ENCODE results near the gene PXMP2. TPM values are rescaled to one million over a fixed set of nuclear protein-coding genes. Genes with fewer than 3 reads are reported as not detected.
A peak's percentile ranks its signal among the peaks of the same experiment; 100 is the strongest.

Gene PXMP2
- total RNA-seq, 1 donor from 2014 or later: 9.0 TPM

- H3K4me1 Mint-ChIP-seq (ENCODE audit: low read depth, unreplicated experiment): peaks cover 3% of the 10 kb centered on the region
- H3K27me3 ChIP-seq (ENCODE audit: insufficient read depth, low read length): no peaks in the 10 kb centered on the region
- TF ChIP-seq EZH2 (IDR thresholded peaks at IDR 0.05; ENCODE audit: insufficient read depth, low read length): no peak
- TF ChIP-seq, protein P1, sequence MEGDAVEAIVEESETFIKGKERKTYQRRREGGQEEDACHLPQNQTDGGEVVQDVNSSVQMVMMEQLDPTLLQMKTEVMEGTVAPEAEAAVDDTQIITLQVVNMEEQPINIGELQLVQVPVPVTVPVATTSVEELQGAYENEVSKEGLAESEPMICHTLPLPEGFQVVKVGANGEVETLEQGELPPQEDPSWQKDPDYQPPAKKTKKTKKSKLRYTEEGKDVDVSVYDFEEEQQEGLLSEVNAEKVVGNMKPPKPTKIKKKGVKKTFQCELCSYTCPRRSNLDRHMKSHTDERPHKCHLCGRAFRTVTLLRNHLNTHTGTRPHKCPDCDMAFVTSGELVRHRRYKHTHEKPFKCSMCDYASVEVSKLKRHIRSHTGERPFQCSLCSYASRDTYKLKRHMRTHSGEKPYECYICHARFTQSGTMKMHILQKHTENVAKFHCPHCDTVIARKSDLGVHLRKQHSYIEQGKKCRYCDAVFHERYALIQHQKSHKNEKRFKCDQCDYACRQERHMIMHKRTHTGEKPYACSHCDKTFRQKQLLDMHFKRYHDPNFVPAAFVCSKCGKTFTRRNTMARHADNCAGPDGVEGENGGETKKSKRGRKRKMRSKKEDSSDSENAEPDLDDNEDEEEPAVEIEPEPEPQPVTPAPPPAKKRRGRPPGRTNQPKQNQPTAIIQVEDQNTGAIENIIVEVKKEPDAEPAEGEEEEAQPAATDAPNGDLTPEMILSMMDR (IDR thresholded peaks at IDR 0.05; ENCODE audit: insufficient read depth, low read depth, low read length): peak; percentile 73
- no peak overlapping the region for H3K9ac ChIP-seq (ENCODE audit: low read length)
- peaks cover 25% of the 10 kb centered on the region for H3K36me3 Mint-ChIP-seq (ENCODE audit: low read depth, unreplicated experiment)
- H3K27ac ChIP-seq (ENCODE audit: low read depth, low read length): no peak overlapping the region
- peaks cover 6% of the 10 kb centered on the region for H3K36me3 ChIP-seq (ENCODE audit: insufficient read depth, low read length)
- no peaks in the 10 kb centered on the region for H3K79me2 ChIP-seq (ENCODE audit: insufficient read depth, low read length)
- no peak overlapping the region for H3K4me2 ChIP-seq (ENCODE audit: low read length)
- peak; percentile 15 for DNase-seq (ENCODE audit: low read depth)
- H3K4me1 ChIP-seq (ENCODE audit: insufficient read depth, low read length): no peaks in the 10 kb centered on the region
- FAIRE-seq: no peak
- no peak overlapping the region for H3K4me3 ChIP-seq (ENCODE audit: insufficient read depth, low read depth, low read length)
- no peak overlapping the region for H2AFZ ChIP-seq (ENCODE audit: low read depth, low read length)
- peak overlapping the region; percentile 12 for H3K27ac Mint-ChIP-seq (ENCODE audit: unreplicated experiment)
- no peak overlapping the region for H3K4me3 Mint-ChIP-seq (ENCODE audit: unreplicated experiment)
- H3K9me3 Mint-ChIP-seq (ENCODE audit: unreplicated experiment): no peaks in the 10 kb centered on the region
- peaks cover 24% of the 10 kb centered on the region for H3K27me3 Mint-ChIP-seq (ENCODE audit: low read depth, unreplicated experiment)
- no peaks in the 10 kb centered on the region for H3K9me3 ChIP-seq (ENCODE audit: insufficient read depth, low read depth, low read length)
- H4K20me1 ChIP-seq (ENCODE audit: insufficient read depth, low read length): peaks cover 4% of the 10 kb centered on the region
Observed at GRCh38 chr12:132638541-132639408, 48.6 kb upstream of the PXMP2 start.

- no peak overlapping the region for H3K4me2 ChIP-seq (ENCODE audit: low read length)
- TF ChIP-seq, protein P1 (IDR thresholded peaks at IDR 0.05; ENCODE audit: insufficient read depth, low read depth, low read length): no peak
- TF ChIP-seq EZH2 (IDR thresholded peaks at IDR 0.05; ENCODE audit: insufficient read depth, low read length): no peak
- H3K27me3 Mint-ChIP-seq (ENCODE audit: low read depth, unreplicated experiment): peaks cover 17% of the 10 kb centered on the region
- H3K4me1 ChIP-seq (ENCODE audit: insufficient read depth, low read length): no peaks in the 10 kb centered on the region
- H4K20me1 ChIP-seq (ENCODE audit: insufficient read depth, low read length): peaks cover 4% of the 10 kb centered on the region
- H3K27me3 ChIP-seq (ENCODE audit: insufficient read depth, low read length): no peaks in the 10 kb centered on the region
- H3K36me3 Mint-ChIP-seq (ENCODE audit: low read depth, unreplicated experiment): peaks cover 17% of the 10 kb centered on the region
- no peaks in the 10 kb centered on the region for H3K9me3 Mint-ChIP-seq (ENCODE audit: unreplicated experiment)
- peaks cover 3% of the 10 kb centered on the region for H3K4me1 Mint-ChIP-seq (ENCODE audit: low read depth, unreplicated experiment)
- no peaks in the 10 kb centered on the region for H3K79me2 ChIP-seq (ENCODE audit: insufficient read depth, low read length)
- no peak overlapping the region for H2AFZ ChIP-seq (ENCODE audit: low read depth, low read length)
- H3K9me3 ChIP-seq (ENCODE audit: insufficient read depth, low read depth, low read length): no peaks in the 10 kb centered on the region
- no peak overlapping the region for H3K9ac ChIP-seq (ENCODE audit: low read length)
- H3K4me3 ChIP-seq (ENCODE audit: insufficient read depth, low read depth, low read length): no peak overlapping the region
- no peak overlapping the region for H3K4me3 Mint-ChIP-seq (ENCODE audit: unreplicated experiment)
- no peak overlapping the region for H3K27ac ChIP-seq (ENCODE audit: low read depth, low read length)
- no peak overlapping the region for H3K27ac Mint-ChIP-seq (ENCODE audit: unreplicated experiment)
- H3K36me3 ChIP-seq (ENCODE audit: insufficient read depth, low read length): peaks cover 6% of the 10 kb centered on the region
- DNase-seq (ENCODE audit: low read depth) (no peak), FAIRE-seq (no peak)
Observed at GRCh38 chr12:132639956-132640520, 47.3 kb upstream of the PXMP2 start.

Measured in astrocyte (in vitro differentiated cells and primary cell).